SK-N-MC (cell line): ENCODE results near the gene DCAF11.

ENCODE experiments used
- EZH2 ChIP-seq: fragments of 200-600 bp; sonication (generic); IDR thresholded peaks from one replicate; pipeline ENCODE4 v1.6.1; 2017; ENCODE audit warnings: antibody characterized with exemption
- POLR2AphosphoS5 ChIP-seq: IDR thresholded peaks from 2 replicates; pipeline ENCODE4 v1.6.1; 2012; ENCODE audit warnings: mild to moderate bottlenecking, low read depth, low read length, borderline replicate concordance

- TF ChIP-seq POLR2AphosphoS5 (no peak), EZH2 (no peak)
These were observed 45.9 kb downstream of the DCAF11 start for GRCh38 chr14:24160499-24160849.
